Stimulated activated CD4-positive, alpha-beta T cell treated with anti-CD3 and anti-CD28 coated beads, Interleukin-2, amount 100 ng/mL, for 48 hours (primary cell): ENCODE data around the gene FRRS1L.

Experiments
- DNase-seq, 2 donors: peaks; one replicate each; pipeline ENCODE4 v3.0.0-alpha.2; 2020

FRRS1L gene

DNA sequence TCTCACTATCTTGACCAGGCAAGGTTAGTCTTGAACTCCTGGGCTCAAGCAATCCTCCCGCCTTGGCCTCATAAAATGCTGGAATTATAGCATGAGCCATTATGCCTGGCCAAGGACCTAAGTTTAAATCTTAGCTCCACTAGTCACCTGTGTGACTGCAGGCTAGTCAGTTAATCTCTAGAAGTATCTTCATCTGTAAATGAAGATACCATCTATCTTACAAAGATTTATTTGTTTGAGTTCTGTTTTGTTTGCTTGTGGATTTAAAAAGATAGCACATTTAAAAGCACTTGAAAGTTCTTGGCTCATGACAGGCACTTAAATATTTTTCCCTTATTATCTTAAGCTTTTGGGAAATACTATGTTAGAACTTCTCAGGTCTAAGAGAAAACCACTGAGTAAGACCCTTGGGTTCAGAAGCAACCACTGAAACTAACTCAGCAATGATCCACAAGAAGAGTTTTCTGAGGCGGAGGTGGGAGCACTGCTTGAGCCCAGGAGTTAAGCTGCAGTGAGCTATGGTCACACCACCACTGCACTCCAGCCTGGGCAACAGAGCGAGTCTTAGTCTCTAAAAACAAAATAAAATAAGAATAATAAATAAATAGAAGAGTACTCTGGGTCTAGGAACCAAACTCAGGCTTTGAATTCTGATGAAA lies 66.4 kb downstream of the FRRS1L start:
- DNase-seq, result no peak

DNA sequence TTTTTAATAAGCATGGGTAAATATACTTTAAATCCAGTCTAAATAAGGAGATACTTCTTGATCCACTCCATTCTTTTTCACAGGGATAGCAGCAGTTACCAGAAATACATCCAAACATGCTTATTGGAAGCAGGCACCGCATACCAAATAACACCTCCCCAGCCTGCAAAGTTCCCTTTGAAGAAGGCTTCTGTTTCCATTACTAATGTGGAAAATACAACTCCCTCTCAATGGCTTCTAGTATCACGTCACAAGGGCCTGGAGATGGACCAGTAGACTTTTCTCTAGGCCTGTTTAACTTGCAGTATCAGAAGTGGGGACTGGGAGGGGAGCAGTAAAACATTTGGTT lies 68.1 kb downstream of the FRRS1L start:
- no peak for DNase-seq

GRCh38 chr9:109098171-109098959 lies 68.7 kb downstream of the FRRS1L start:
- DNase-seq, result no peak

DNA sequence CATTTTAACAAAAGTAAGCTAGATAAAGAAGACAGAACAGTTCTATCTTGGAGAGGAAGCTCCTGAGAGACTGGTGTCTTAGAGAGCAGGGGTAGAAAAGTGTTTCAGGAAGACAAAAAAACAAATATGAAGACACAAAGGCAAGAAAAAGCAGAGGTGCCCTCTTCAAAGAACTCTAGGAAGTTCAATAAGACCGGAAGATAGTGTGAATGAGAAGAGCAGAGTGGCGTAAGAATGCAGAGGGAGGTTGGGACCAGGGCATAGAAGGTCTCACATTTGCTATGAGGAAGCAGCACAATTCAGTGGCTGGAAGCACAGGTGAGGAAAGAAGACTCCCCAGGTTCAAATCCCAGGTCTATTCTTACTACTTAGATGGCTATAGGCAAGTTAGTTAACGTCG lies 69.9 kb downstream of the FRRS1L start:
- no peak for DNase-seq

GRCh38 chr9:109095321-109095720 lies 71.7 kb downstream of the FRRS1L start:
- DNase-seq, result no peak

DNA sequence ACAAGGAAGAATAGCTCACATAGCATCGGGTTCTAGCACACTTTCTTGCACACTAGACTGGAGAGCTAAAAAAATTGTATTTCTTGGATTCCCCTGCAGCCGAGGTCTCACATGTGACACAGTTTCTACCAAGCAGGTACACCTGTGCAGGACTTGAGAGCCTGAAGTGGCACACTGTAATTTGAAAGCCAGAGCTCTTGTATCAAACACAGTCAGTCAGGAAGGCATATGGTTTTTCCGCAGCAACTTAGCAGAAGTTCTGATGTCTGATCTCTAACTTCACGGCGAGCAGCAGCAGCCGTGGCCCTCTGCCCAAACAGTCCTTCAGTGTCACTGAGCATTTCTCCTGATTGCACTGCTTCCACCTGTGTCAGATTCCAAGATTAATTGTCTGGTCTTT lies 72.8 kb downstream of the FRRS1L start:
- DNase-seq, result no peak

GRCh38 chr9:109092587-109092986 lies 74.5 kb downstream of the FRRS1L start:
- no peak for DNase-seq

GRCh38 chr9:109092051-109092580 lies 74.9 kb downstream of the FRRS1L start:
- no peak for DNase-seq

DNA sequence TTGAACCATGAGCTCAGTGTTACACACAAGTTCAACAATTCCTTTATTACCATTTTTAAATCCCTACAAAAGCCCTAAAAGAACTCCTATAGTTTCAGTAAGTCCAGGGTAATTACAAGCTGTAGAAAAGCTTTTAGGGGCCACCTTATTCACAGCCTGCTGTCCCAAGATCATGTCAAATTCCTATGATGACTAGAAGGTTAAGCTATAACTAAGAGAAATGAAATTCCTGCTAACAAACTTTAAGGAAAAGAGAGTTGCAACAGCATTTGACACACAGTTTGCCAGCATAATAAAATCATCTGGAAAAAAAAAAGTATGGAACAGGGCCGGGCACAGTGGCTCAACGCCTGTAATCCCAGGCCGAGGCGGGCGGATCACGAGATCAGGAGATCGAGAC lies 78.8 kb downstream of the FRRS1L start:
- DNase-seq, result no peak

DNA sequence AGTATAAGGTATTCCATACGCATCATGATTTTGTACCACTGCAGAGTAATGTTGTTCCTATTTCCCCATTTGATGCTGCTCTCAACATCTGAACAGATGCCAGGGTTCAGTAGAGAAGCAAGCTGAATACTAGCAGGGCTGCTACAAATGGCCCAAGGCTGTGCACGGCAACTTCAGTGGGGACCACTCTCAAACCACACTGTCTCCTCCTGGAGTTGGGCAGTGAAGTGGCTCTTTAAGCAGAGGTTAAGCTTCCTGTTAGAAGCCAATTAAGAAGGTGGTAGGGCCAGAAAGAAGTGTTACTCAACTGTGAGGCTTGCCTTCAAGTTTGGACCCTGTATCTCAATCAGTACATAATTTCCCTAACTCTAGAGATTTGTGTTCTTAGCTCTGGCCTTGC lies 79.3 kb downstream of the FRRS1L start:
- no peak for DNase-seq

DNA sequence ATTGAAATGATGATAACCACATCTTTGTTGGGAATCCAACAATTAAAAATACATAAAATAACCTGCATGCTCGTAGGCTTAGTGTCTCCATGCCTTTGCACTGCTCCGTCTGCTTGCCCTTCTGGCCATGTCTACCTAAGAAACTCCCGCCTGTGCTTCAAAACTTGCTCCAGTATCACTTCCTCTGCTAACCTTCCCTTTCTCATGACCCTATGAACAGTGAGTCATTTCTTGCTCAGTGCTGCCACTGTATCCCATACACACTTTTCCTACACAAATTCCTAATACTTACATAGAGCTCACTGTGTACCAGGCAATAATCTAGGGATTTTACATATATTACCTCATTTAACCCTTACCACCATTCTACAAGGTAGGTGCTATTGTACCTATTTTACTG lies 80.8 kb downstream of the FRRS1L start:
- DNase-seq, result no peak

DNA sequence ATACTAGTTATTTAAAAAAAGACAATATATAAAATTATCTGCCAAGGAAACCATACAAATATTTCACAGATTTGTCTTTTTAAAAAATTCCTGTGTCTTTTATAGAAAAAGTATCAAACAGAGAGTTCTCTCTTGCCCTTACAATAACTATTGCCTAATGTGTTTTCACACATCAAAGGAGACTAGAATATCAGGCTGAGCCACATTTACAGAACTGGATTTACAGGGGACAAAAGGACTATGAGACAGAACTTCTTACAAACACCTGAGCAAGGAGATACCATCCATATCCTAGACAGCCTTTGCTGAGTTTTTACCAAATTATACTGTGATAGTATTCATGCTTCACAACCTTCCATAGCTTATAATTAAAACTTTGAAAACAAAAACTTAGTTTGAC lies 81.5 kb downstream of the FRRS1L start:
- no peak for DNase-seq

DNA sequence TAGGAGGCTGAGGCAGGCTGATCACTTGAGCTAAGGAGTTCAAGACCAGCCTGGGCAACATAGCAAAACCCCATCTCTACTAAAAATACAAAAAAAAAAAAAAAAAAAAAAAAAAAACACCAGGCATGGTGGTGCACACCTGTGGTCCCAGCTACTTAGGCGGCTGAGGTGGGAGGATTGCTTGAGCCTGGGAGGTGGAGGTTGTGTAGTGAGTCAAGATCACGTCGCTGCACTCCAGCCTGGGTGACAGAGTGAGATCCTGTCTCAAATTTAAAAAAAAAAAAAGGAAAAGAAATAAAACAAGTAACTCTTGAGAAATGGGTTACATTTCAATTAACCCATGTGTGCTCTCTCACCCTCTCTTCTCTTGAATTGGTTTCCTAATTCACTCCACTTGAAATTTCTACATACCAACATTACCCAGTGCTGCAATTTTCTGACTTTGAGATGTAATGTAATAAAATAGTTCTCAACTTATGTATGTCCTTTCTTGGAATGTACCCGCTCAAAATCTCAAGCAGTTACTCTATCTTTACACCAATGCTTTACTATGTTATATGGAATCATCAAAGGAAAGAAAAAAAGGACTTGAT lies 83.1 kb downstream of the FRRS1L start:
- no peak for DNase-seq

- DNase-seq, result no peak
Measured at GRCh38 chr9:109083141-109083540, 83.9 kb downstream of the FRRS1L start.

- no peak for DNase-seq
Measured at GRCh38 chr9:109082091-109082620, 84.9 kb downstream of the FRRS1L start.
